Measurements from ENCODE around the gene COMMD4. TPM values are rescaled to one million over a fixed set of nuclear protein-coding genes. Genes with fewer than 3 reads are reported as not detected.

The COMMD4 gene
- total and polyA plus RNA-seq, 2 donors (not counting 3 experiments of a cell fraction or from before 2014, with no cell fraction given), result 114 to 244 TPM

GRCh38 chr15:75369897-75370581 lies 34.2 kb downstream of the COMMD4 start:
- no peak overlapping the region for H3K4me2 ChIP-seq (ENCODE audit: insufficient read depth, low read length)
- peaks cover 10 to 28% of the 10 kb centered on the region in 2 experiments for H3K36me3 ChIP-seq (ENCODE audit: control insufficient read depth in 2 of 2, extremely low read depth in 1 of 2, insufficient read depth in 2 of 2, low read length in 2 of 2)
- intact Hi-C loops (cut with micrococcal nuclease), result loop anchor here (2.0 to 10.0 kb wide), 3 partner anchors 271 to 435 kb away; partner anchors contain the start of gene IMP3

More at GRCh38 chr15:75369897-75370581, 34.2 kb downstream of the COMMD4 start:
- no peak for DNase-seq (ENCODE audit: low read depth, low spot score)
- TF ChIP-seq POLR2AphosphoS5 (IDR thresholded peaks at IDR 0.05; ENCODE audit: insufficient read depth, low read depth, low read length), result no peak
- TF ChIP-seq CTCF (IDR thresholded peaks at IDR 0.05; ENCODE audit: extremely low read depth in 1 of 2, insufficient read depth in 1 of 2, low read depth in 1 of 2, low read length in 2 of 2), result no peak
- no peak for TF ChIP-seq MAX (IDR thresholded peaks at IDR 0.05; ENCODE audit: insufficient read depth, insufficient read length)
- no peak for TF ChIP-seq JUN (IDR thresholded peaks at IDR 0.05; ENCODE audit: borderline replicate concordance, insufficient read depth, insufficient read length, low read depth)
- TF ChIP-seq POLR2A (IDR thresholded peaks at IDR 0.05; ENCODE audit: low read depth, low read length), result no peak
- TF ChIP-seq EZH2 (IDR thresholded peaks at IDR 0.05; ENCODE audit: borderline replicate concordance, low read depth, low read length, severe bottlenecking), result no peak
- TF ChIP-seq GATA2 (IDR thresholded peaks at IDR 0.05; ENCODE audit: insufficient read depth, insufficient read length, low read depth, low read length), result no peak
- no peak for TF ChIP-seq MYC (IDR thresholded peaks at IDR 0.05; ENCODE audit: low read depth, low read length)
- Histone ChIP-seq H3K27me3 (ENCODE audit: control insufficient read depth in 2 of 2, insufficient read depth in 2 of 2, low read length in 2 of 2) (no peaks in the 10 kb centered on the region), H3K4me1 (ENCODE audit: control insufficient read depth, extremely low read depth, insufficient read depth, low read length) (peaks cover 15% of the 10 kb centered on the region), H2AFZ (ENCODE audit: low read depth, low read length) (no peak overlapping the region), H3K79me2 (ENCODE audit: control insufficient read depth, insufficient read depth, low read length) (peaks cover 9% of the 10 kb centered on the region), H3K9ac (replicated peaks; ENCODE audit: extremely low read depth, insufficient read depth, low read length) (no peak overlapping the region), H3K27ac (ENCODE audit: insufficient read depth, low read depth, low read length) (no peak overlapping the region), H3K9me3 (replicated peaks; ENCODE audit: control insufficient read depth, insufficient read depth, low read length) (no peaks in the 10 kb centered on the region), H4K20me1 (replicated peaks; ENCODE audit: control insufficient read depth, extremely low read depth, insufficient read depth, low read length) (no peaks in the 10 kb centered on the region), H3K9me1 (replicated peaks; ENCODE audit: control insufficient read depth, extremely low read depth, insufficient read depth, low read length) (no peaks in the 10 kb centered on the region), H3K4me3 (replicated peaks in 1 of 3; ENCODE audit: insufficient read depth in 1 of 3, low read depth in 1 of 3, low read length in 3 of 3) (no peak overlapping the region)
- CTCF ChIA-PET, result interaction anchor here (1.1 to 2.8 kb wide), 4 partner anchors 10 to 341 kb away, joined by 3 to 15 read pairs (median 6); no protein-coding TSS in a partner anchor
- no TSS peak for BruUV-seq (replicated peaks)
- POLR2A ChIA-PET, result no interaction called here
- dilution Hi-C loops (cut with MboI; ENCODE audit: extremely low pct_ligation_motif_present, low sequenced_read_pairs), result no loop called here
- no peak for FAIRE-seq

Data from endothelial cell of umbilical vein (primary cell).